KG1 (cell line): ENCODE measurements around the gene PADI1.

ENCODE experiments used
- DNase-seq: peaks from one replicate; lab custom pipeline; 2025; lab: John Stamatoyannopoulos, UW

PADI1 gene

DNA sequence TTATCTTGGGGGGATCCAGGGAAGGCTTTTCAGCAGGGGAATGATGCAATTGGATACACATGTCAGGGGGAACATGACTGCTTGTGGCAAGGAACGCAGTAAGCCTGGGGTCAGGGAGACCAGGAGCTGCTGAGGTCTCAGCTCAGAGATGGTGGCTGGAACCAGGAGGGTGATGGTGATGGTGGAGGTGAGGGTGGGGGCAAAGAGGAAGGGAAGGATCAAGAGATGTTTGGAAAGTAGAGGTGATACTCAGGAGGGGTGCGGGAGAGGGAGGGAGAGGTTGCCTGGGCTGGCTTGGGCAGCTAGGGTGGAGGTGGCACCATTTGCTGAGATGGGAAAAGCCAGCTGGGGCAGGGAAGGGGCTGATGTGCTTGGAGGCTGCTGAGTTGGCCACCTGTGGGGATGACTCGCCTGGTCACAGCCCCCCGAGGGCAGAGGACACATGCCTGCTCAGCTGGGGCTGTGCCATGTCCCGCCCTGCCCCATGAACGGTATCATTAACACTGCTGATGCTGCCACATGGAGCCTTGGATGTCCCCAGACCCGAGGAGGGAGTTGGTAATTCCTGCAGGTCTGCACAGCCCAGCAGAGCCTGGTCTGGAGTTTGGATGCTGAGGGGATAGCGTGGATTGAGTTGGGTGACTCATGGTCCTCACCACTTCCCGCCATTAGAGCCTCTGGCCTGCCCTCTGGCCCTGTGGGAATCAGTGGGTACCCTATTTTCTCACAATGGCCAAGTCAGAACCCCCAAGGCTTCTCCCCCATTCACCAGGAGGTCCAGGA lies 6.3 kb upstream of the PADI1 start:
- DNase-seq = no peak

DNA sequence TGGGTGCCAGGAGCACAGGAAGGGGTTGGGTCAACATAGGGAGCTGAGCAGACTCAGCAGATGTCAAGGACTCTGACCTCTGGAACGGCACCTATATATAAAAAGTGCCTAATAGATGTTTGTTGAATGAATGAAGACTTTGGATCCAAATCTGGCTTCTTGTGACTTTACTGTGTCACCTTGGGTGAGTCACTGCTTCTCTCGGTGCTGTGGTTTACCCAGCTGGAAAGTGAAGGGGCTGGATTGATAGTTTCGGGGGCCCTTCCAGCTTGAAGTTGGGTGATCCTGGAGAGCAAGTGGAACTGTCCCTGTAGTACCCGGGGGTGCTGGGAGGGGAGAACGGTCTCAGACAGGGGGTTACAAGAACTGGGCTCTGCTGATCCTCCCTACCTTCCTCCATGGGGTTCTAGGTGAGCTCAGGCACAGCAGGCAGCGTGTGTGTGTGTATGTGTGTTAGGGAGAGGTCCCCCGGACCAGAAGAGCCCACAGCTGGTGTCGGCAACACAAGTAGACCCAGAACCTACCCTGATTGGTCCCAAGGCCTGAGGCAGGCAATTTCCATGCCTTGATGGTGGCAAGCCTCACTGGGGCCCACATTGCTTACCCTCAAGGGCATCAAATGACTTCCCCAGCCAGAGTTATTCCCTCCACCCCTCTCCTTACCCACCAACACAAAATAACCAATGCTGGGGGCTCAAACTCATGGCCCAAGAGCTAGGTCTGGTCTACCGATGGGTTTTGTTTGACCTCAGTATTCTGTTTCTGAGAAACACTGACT lies 5.5 kb upstream of the PADI1 start:
- no peak for DNase-seq

GRCh38 chr1:17200246-17200645 lies 4.7 kb upstream of the PADI1 start:
- DNase-seq = no peak

GRCh38 chr1:17200756-17201155 lies 4.2 kb upstream of the PADI1 start:
- DNase-seq = no peak

DNA sequence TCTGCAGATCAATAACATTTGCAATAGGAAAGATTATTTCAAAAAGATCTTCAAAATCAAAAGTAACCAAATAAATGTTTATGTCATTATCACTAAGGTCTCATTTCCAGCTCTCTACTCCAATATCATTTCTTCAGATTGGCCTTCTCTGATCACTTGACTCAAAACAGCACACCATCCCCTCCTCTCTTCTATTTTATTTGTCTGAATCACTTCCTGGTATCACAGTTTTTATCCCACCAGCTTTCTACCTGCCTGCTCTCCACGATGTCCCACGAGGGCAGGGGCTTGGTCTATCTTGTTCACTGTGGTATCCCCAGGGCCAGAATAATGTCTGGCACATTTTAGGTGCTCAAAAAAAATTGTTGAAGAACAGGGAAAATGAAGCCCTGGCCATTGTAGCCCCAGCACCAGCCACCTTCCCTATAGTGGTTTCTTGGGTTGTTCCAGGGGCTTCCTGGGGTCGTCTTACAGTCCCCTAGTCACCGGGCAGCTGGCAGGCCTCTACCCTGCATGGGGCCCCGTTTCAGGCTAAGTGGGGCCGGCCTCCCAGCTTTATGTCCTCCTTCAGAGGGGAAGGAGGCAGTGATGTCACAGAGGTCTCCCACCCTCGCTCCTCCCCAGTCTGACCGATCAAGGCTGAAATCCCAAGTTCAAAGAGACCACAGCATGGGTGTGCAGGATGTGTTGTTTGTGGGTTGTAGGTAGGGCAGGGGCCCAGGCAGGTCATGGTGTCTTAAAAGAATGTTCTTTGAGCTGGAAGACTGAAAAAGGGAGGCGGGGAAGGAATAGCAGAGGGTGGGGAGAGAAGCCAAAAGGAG lies 3.5 kb upstream of the PADI1 start:
- DNase-seq = no peak

- no peak for DNase-seq
Observed at GRCh38 chr1:17205652-17206051, 724 bp downstream of the PADI1 start.

DNA sequence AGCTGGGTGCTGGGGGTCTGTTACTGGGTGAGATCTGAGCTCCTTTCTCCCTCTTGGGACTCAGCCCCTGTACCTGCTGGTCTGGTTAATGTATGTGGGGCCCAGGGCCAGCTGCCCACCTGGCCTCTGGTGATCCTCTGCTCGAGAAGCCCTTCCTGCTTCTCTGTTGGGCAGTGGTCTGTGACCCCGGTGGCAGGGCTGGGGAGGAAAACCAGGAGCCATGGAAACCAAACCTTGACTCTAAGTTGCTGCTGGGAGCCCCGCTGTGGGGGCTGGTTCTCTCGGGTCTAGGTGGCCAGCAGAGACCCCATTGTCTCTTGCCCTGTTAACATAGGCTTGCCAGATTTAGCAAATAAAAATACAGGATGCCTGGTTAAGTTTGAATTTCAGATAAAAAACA lies 1.3 kb downstream of the PADI1 start:
- DNase-seq = no peak

DNA sequence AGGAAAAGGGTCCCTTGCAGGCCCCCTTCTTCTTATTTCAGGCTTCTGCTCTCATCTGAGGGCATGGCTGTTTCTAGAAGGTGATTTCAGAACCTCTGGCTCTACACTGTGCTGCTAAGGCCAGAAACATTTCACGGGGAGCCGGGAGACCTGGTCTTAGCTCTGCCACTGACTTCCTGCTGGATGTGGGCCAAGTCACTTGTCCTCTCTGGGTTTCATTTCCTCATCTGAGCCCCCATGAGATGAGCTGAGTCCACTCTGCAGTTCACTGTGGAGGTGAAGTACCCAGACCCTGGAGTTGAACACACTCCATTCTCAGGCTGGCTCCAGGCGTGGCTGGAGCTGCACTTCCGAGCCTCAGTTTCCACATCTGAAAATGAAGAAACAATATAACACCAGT lies 2.1 kb downstream of the PADI1 start:
- peak; percentile 68 for DNase-seq

GRCh38 chr1:17207540-17207939 lies 2.6 kb downstream of the PADI1 start:
- DNase-seq = no peak

DNA sequence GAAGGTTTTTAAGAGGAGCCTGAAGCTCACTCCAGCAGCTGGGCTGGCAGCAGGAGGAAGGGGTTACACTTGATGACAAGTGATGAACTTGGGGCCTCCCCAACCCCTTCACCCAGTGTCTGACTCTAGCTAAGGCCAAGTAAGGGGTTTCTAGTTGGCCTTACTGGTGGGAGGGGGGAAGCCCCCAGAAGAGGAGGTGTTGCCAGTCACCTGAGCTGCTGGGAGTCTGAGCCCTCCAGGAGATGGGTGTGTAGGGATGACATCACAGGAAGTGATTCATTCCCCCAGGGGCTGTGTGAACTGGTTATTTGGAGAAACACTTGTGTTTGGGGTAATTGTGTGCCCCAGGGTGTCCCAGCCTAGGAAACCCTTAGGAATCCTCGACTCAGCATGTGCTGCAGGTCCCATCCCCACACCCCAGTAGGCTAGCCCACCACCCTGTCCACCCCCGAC lies 3.1 kb downstream of the PADI1 start:
- DNase-seq = no peak

DNA sequence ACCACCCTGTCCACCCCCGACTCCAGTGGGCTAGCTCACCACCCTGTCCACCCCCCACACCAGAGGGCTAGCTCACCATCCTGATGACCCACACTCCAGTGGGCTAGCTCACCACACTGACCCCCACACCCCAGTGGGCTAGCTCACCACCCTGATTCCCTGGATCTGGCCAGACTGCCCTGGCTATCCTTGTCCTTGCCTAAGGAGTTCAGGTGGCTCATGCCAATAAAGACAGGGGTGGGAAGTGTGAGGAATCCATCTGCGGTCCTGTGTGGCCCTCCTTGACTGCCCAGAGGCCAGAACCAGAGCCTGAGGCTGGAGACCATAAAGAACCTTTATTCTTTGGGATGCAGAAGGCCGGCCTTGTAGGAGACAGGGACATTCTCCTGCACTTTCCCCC lies 3.6 kb downstream of the PADI1 start:
- no peak for DNase-seq

GRCh38 chr1:17209430-17209829 lies 4.5 kb downstream of the PADI1 start:
- no peak for DNase-seq

DNA sequence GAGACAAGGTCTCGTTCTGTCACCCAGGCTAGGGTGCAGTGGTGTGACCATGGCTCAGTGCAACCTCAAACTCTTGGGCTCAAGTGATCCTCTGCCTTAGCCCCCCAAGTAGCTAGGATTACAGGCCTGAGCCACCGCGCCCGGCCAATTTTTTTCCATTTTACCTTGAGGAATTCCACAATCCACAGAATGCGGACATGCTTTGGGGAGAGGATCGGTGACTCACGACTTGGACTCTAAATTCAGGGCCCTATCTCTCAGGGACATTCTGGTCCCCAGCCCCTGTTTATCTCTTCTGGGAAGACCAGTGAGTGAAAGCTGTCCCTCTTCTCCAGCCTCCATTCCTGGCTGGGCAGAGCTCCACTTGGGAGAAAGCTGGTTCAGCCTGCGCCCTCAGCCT lies 5.2 kb downstream of the PADI1 start:
- DNase-seq = no peak

- DNase-seq = no peak
Observed at GRCh38 chr1:17211377-17211776, 6.4 kb downstream of the PADI1 start.

DNA sequence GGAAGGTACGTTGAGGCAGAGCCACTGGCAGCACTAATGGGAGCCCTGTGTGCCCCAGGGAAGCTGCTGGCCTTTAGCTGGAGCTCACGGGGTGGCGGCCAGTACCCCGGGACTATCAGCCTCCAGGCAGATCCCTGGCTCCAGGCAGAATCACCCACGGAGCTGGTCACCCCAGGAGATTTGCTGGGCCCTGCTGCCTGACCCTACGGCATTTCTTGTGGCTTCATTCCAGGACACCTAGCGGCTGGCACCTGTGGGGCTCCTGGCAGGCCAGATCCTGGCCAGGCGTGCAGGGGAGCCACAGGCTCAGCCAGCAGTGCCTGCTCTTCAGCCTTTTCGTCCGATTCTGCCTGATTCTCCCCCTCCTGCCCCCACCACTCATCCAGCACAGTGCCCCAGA lies 7.1 kb downstream of the PADI1 start:
- no peak for DNase-seq

GRCh38 chr1:17212487-17213121 lies 7.7 kb downstream of the PADI1 start:
- peak; percentile 58 for DNase-seq

DNA sequence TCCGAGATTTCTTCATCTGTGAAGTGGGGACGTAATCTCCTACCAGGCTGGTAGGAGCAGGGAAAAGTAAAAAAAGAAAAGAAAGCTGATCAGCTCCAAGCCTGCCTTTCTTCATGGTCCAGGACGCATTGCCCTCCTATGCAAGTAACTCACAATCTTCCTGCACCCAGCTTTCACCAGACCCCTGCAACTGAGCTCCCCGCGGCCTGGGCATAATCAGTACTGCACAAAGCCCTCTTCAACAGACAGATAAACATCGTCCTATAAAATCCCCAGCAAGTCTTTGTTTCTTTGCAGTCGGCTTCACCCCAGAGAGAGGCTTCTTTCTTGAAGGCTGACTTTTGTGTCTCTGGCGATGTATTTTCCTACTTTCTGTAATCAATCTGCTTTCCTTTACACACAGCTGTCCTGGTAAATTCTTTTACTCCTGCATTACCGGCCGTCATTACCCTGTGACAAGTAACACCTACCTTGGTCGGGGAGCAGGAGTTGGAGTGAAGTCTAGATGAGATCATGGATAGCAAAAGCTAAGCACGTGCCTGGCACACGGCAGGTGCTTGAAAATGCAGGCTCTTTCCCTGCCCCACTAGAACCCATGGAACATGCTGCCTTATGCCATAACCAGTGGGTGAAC lies 8.3 kb downstream of the PADI1 start:
- DNase-seq = no peak

- no peak for DNase-seq
Observed at GRCh38 chr1:17213782-17214148, 8.8 kb downstream of the PADI1 start.

GRCh38 chr1:17214876-17215544 lies 10.1 kb downstream of the PADI1 start:
- no peak for DNase-seq

DNA sequence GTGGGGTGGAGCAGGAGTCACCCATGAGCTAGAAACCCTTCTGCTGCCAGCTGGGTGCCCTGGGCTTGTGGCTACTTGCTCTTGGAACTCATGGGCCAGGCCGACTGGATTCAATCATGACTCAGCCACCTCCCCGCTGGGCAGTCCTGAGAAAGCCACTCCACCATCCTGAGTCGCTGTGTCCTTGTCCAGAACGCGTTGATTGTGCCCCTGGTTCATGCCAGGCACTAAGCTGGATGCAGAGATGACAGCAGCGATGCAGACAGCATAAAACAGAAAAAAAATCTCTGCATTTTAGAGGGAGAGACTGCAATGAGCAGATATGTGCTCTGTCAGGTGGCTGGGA lies 10.6 kb downstream of the PADI1 start:
- DNase-seq = no peak

DNA sequence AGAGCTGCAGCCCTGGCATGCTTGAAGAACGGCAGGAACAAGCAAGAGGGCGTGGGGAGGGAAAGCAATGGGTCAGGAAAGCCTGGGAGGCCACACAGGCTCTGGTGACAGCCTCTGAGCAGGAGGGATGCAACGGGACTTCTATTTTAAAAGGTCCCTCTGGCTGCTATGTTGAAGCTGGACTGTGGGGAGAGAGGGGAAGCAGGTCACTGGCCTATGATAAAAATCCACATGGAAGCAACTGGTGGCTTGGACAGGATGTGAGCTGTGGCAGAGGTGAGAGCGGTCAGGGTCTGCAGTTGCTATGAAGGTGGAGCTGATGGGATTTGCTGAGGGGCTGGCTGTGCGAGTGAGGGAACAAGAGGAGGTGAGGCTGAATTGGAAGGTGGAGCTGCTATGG lies 11.2 kb downstream of the PADI1 start:
- no peak for DNase-seq
